Ovary (tissue), 3 donors: Measurements from ENCODE around the gene DMWD.

Experiments used
- CTCF ChIP-seq, 3 donors: fragments of 450-650 bp in 2 of 3; fragments of 200-600 bp in 1 of 3; IDR thresholded peaks; one replicate each; pipeline versions ENCODE4 v1.5.1 to v1.8.0; 2016 to 2022; ENCODE audit warnings: antibody characterized with exemption in 3 of 3, mild to moderate bottlenecking in 1 of 3
- EP300 ChIP-seq: sonication (generic); formaldehyde crosslinking; IDR thresholded peaks from one replicate; pipeline ENCODE4 v1.6.1; 2017; ENCODE audit warnings: antibody characterized with exemption
- POLR2A ChIP-seq: fragments of 450-650 bp; IDR thresholded peaks from one replicate; pipeline ENCODE4 v1.6.1; 2017; ENCODE audit warnings: antibody characterized with exemption, mild to moderate bottlenecking, moderate library complexity
- donor health status: DM: no; HTN: no; CAD: no.

GRCh38 chr19:45834970-45835369 lies 42.3 kb upstream of the DMWD start:
- TF ChIP-seq CTCF (IDR thresholded peaks at IDR 0.05) = no peak
- TF ChIP-seq POLR2A = no peak
- no peak for TF ChIP-seq EP300
